CD4-positive, CD25-positive, alpha-beta regulatory T cell (primary cell): ENCODE data around the gene MEI1. TPM values are rescaled to one million over a fixed set of nuclear protein-coding genes. Genes with fewer than 3 reads are reported as not detected.

Experiments
- ATAC-seq, 2 donors: fragments of 150-1000 bp; cut with Tn5 transposase; one replicate each; pipeline ENCODE4 v1.10.0; 2021; ENCODE audit warnings: low read depth in 2 of 2, moderate number of reproducible peaks in 2 of 2, moderate library complexity in 1 of 2
- DNase-seq, 3 donors: peaks; one replicate each; pipeline versions ENCODE4 v3.0.0 to v3.0.0-alpha.2; 2012 to 2022; ENCODE audit warnings: mixed read lengths in 1 of 3
- H3K27ac ChIP-seq: one replicate; pipeline ENCODE4 v1.7.0; 2013; ENCODE audit warnings: mild to moderate bottlenecking, low read length; ENCODE audit not compliant: insufficient read depth, poor library complexity, severe bottlenecking
- H3K27me3 ChIP-seq: one replicate; pipeline ENCODE4 v1.7.0; 2013; ENCODE audit warnings: low read length; ENCODE audit not compliant: control insufficient read depth, insufficient read depth
- H3K36me3 ChIP-seq: one replicate; pipeline ENCODE4 v1.7.0; 2013; ENCODE audit warnings: mild to moderate bottlenecking, low read length, moderate library complexity; ENCODE audit not compliant: control insufficient read depth, insufficient read depth
- H3K4me1 ChIP-seq: 2 replicates; pipeline ENCODE4 v1.7.0; 2013; ENCODE audit warnings: mild to moderate bottlenecking, low read length; ENCODE audit not compliant: insufficient read depth, control insufficient read depth, poor library complexity, severe bottlenecking
- H3K4me3 ChIP-seq: one replicate; pipeline ENCODE4 v1.7.0; 2013; ENCODE audit warnings: low read depth, mild to moderate bottlenecking, low read length, moderate library complexity
- H3K9me3 ChIP-seq, 2 experiments: 1 replicate in 1 of 2; 2 replicates in 1 of 2; pipeline ENCODE4 v1.7.0; 2013; ENCODE audit warnings: low read length in 2 of 2, mild to moderate bottlenecking in 1 of 2, moderate library complexity in 1 of 2; ENCODE audit not compliant: control insufficient read depth in 2 of 2
- H3K27ac Mint-ChIP-seq, 3 donors: one replicate each; pipeline ENCODE4 v1.8.0; 2020 to 2022; ENCODE audit warnings: mild to moderate bottlenecking in 3 of 3, mixed read lengths in 3 of 3, moderate library complexity in 2 of 3
- H3K27me3 Mint-ChIP-seq: one replicate; pipeline ENCODE4 v1.8.0; 2022; ENCODE audit warnings: mild to moderate bottlenecking, mixed read lengths
- H3K36me3 Mint-ChIP-seq: one replicate; pipeline ENCODE4 v1.8.0; 2020; ENCODE audit warnings: mixed read lengths
- H3K4me1 Mint-ChIP-seq, 4 donors: one replicate each; pipeline ENCODE4 v1.8.0; 2020 to 2022; ENCODE audit warnings: mixed read lengths in 4 of 4, mild to moderate bottlenecking in 1 of 4
- H3K4me3 Mint-ChIP-seq, 4 donors: one replicate each; pipeline ENCODE4 v1.8.0; 2020 to 2022; ENCODE audit warnings: mild to moderate bottlenecking in 4 of 4, mixed read lengths in 4 of 4, moderate library complexity in 3 of 4
- H3K9me3 Mint-ChIP-seq, 7 donors: one replicate each; pipeline ENCODE4 v1.8.0; 2020 to 2022; ENCODE audit warnings: mixed read lengths in 7 of 7, mild to moderate bottlenecking in 3 of 7, moderate library complexity in 2 of 7
- polyA plus RNA-seq, 4 donors: library from polyadenylated mRNA; unstranded; fragments of 300-500 nt; fragmentation: Illumina TruSeq; gene quantifications; one replicate each; pipeline ENCODE4 v1.2.3, GENCODE V29; 2021
- total RNA-seq: library from RNA; stranded (reverse); gene quantifications from one replicate; pipeline ENCODE4 v1.2.3, GENCODE V29; 2022

MEI1 gene
- total and polyA plus RNA-seq, 5 donors from 2014 or later = 106 to 288 (median 223) TPM

- H3K9me3 ChIP-seq = no peaks in the 10 kb centered on the region
- no peak for DNase-seq
- no peak overlapping the region for H3K27ac ChIP-seq
- no peaks in the 10 kb centered on the region for H3K27me3 Mint-ChIP-seq
- no peak overlapping the region for H3K4me3 ChIP-seq
- ATAC-seq = no peak
- peak overlapping the region; percentile 16 to 75 (median 42) for H3K27ac Mint-ChIP-seq
- no peaks in the 10 kb centered on the region for H3K27me3 ChIP-seq
- H3K4me1 ChIP-seq = peaks cover 16% of the 10 kb centered on the region
- H3K36me3 Mint-ChIP-seq = peaks cover 28% of the 10 kb centered on the region
- no peaks in the 10 kb centered on the region for H3K9me3 Mint-ChIP-seq
- peaks cover 6% of the 10 kb centered on the region for H3K36me3 ChIP-seq
- H3K4me3 Mint-ChIP-seq = peak overlapping the region in 2 of 4 donors; percentile 10 to 27
- H3K4me1 Mint-ChIP-seq = peaks cover 40 to 74% (median 61%) of the 10 kb centered on the region in 4 donors
Observed at GRCh38 chr22:41838842-41839618, 139.7 kb downstream of the MEI1 start.

- DNase-seq (no peak), ATAC-seq (no peak)
- no peaks in the 10 kb centered on the region for H3K27me3 Mint-ChIP-seq
- H3K9me3 Mint-ChIP-seq = no peaks in the 10 kb centered on the region
- H3K27ac Mint-ChIP-seq = peak overlapping the region in 2 of 3 donors; percentile 42 to 64
- Histone ChIP-seq H3K27me3 (no peaks in the 10 kb centered on the region), H3K4me1 (peaks cover 18% of the 10 kb centered on the region), H3K36me3 (peaks cover 6% of the 10 kb centered on the region), H3K4me3 (no peak overlapping the region), H3K27ac (no peak overlapping the region), H3K9me3 (no peaks in the 10 kb centered on the region)
- peaks cover 37 to 76% (median 60%) of the 10 kb centered on the region in 4 donors for H3K4me1 Mint-ChIP-seq
- peaks cover 28% of the 10 kb centered on the region for H3K36me3 Mint-ChIP-seq
- H3K4me3 Mint-ChIP-seq = peak overlapping the region in 1 of 4 donors; percentile 29
Observed at GRCh38 chr22:41840216-41840615, 140.9 kb downstream of the MEI1 start.

- H3K27ac Mint-ChIP-seq = peak overlapping the region in 1 of 3 donors; percentile 85
- H3K36me3 Mint-ChIP-seq = peaks cover 28% of the 10 kb centered on the region
- Histone ChIP-seq H3K36me3 (peaks cover 3% of the 10 kb centered on the region), H3K4me3 (no peak overlapping the region), H3K4me1 (peaks cover 18% of the 10 kb centered on the region), H3K27ac (no peak overlapping the region), H3K27me3 (no peaks in the 10 kb centered on the region), H3K9me3 (no peaks in the 10 kb centered on the region)
- H3K4me3 Mint-ChIP-seq = peak overlapping the region in 2 of 4 donors; percentile 19 to 64
- ATAC-seq (no peak), DNase-seq (no peak)
- peaks cover 33 to 78% (median 66%) of the 10 kb centered on the region in 4 donors for H3K4me1 Mint-ChIP-seq
- no peaks in the 10 kb centered on the region for H3K27me3 Mint-ChIP-seq
- no peaks in the 10 kb centered on the region for H3K9me3 Mint-ChIP-seq
Observed at GRCh38 chr22:41841085-41841712, 141.9 kb downstream of the MEI1 start.

- peak overlapping the region in 2 of 3 donors; percentile 17 to 83 for H3K27ac Mint-ChIP-seq
- no peaks in the 10 kb centered on the region for H3K36me3 ChIP-seq
Observed at GRCh38 chr22:41842996-41843970, 144.0 kb downstream of the MEI1 start.

GRCh38 chr22:41844036-41844435 lies 144.7 kb downstream of the MEI1 start:
- Histone ChIP-seq H3K9me3 (no peaks in the 10 kb centered on the region), H3K4me1 (peaks cover 18% of the 10 kb centered on the region), H3K4me3 (no peak overlapping the region), H3K36me3 (no peaks in the 10 kb centered on the region), H3K27me3 (no peaks in the 10 kb centered on the region), H3K27ac (no peak overlapping the region)
- peak in 1 of 3 donors; percentile 33 for DNase-seq
- H3K9me3 Mint-ChIP-seq = no peaks in the 10 kb centered on the region
- peak overlapping the region in 1 of 4 donors; percentile 21 for H3K4me3 Mint-ChIP-seq
- no peak for ATAC-seq
- H3K27ac Mint-ChIP-seq = peak overlapping the region in 2 of 3 donors; percentile 40 to 65
- peaks cover 13% of the 10 kb centered on the region for H3K36me3 Mint-ChIP-seq
- H3K4me1 Mint-ChIP-seq = peaks cover 25 to 78% (median 61%) of the 10 kb centered on the region in 4 donors
- no peaks in the 10 kb centered on the region for H3K27me3 Mint-ChIP-seq

More at GRCh38 chr22:41842996-41843970, 144.0 kb downstream of the MEI1 start:
- Histone ChIP-seq H3K9me3 (no peaks in the 10 kb centered on the region), H3K27me3 (no peaks in the 10 kb centered on the region), H3K4me1 (peaks cover 18% of the 10 kb centered on the region), H3K27ac (peak overlapping the region; percentile 42), H3K4me3 (peak overlapping the region; percentile 45)
- Mint-ChIP-seq H3K4me1 (peaks cover 23 to 81% (median 65%) of the 10 kb centered on the region in 4 donors), H3K27me3 (no peaks in the 10 kb centered on the region), H3K36me3 (peaks cover 16% of the 10 kb centered on the region), H3K9me3 (no peaks in the 10 kb centered on the region), H3K4me3 (peak overlapping the region in 3 of 4 donors; percentile 8 to 57 (median 46))
- DNase-seq = peak in 1 of 3 donors; percentile 62
- peak; percentile 64 to 69 for ATAC-seq

- Histone ChIP-seq H3K4me1 (peaks cover 18% of the 10 kb centered on the region), H3K27me3 (no peaks in the 10 kb centered on the region), H3K4me3 (no peak overlapping the region), H3K9me3 (no peaks in the 10 kb centered on the region), H3K27ac (no peak overlapping the region), H3K36me3 (no peaks in the 10 kb centered on the region)
- Mint-ChIP-seq H3K27me3 (no peaks in the 10 kb centered on the region), H3K9me3 (no peaks in the 10 kb centered on the region), H3K4me1 (peaks cover 20 to 73% (median 56%) of the 10 kb centered on the region in 4 donors), H3K27ac (no peak overlapping the region), H3K4me3 (no peak overlapping the region), H3K36me3 (peaks cover 10% of the 10 kb centered on the region)
- no peak for DNase-seq
- no peak for ATAC-seq
Observed at GRCh38 chr22:41844513-41844912, 145.2 kb downstream of the MEI1 start.
